ENCODE data around the gene SLC7A1. TPM values are rescaled to one million over a fixed set of nuclear protein-coding genes. Genes with fewer than 3 reads are reported as not detected.

The SLC7A1 gene
- total and polyA plus RNA-seq, 2 donors (not counting 3 experiments of a cell fraction or from before 2014, with no cell fraction given) = 21.0 to 79.3 TPM

GRCh38 chr13:29550430-29550988, 45.0 kb downstream of the SLC7A1 start:
- FAIRE-seq (no peak), DNase-seq (ENCODE audit: low read depth, low spot score) (no peak)
- Histone ChIP-seq H4K20me1 (replicated peaks; ENCODE audit: control insufficient read depth, extremely low read depth, insufficient read depth, low read length) (no peaks in the 10 kb centered on the region), H3K9me1 (replicated peaks; ENCODE audit: control insufficient read depth, extremely low read depth, insufficient read depth, low read length) (no peaks in the 10 kb centered on the region), H3K4me2 (ENCODE audit: insufficient read depth, low read length) (no peak overlapping the region), H3K9ac (replicated peaks; ENCODE audit: extremely low read depth, insufficient read depth, low read length) (no peak overlapping the region), H3K4me3 (replicated peaks in 1 of 3; ENCODE audit: insufficient read depth in 1 of 3, low read depth in 1 of 3, low read length in 3 of 3) (no peak overlapping the region), H3K27ac (ENCODE audit: insufficient read depth, low read depth, low read length) (peak overlapping the region; percentile 10), H3K79me2 (ENCODE audit: control insufficient read depth, insufficient read depth, low read length) (peaks cover 78% of the 10 kb centered on the region), H3K9me3 (replicated peaks; ENCODE audit: control insufficient read depth, insufficient read depth, low read length) (no peaks in the 10 kb centered on the region), H3K36me3 (ENCODE audit: control insufficient read depth in 2 of 2, extremely low read depth in 1 of 2, insufficient read depth in 2 of 2, low read length in 2 of 2) (peaks cover 0 to 2% of the 10 kb centered on the region in 2 experiments), H2AFZ (ENCODE audit: low read depth, low read length) (no peak overlapping the region), H3K4me1 (ENCODE audit: control insufficient read depth, extremely low read depth, insufficient read depth, low read length) (peaks cover 46% of the 10 kb centered on the region), H3K27me3 (ENCODE audit: control insufficient read depth in 2 of 2, insufficient read depth in 2 of 2, low read length in 2 of 2) (no peaks in the 10 kb centered on the region)
- ChIA-PET CTCF (interaction anchor here (1.6 to 2.2 kb wide), 2 partner anchors 13 to 14 kb away, joined by 5 to 6 read pairs; no protein-coding TSS in a partner anchor), POLR2A (no interaction called here)
- intact Hi-C loops (cut with micrococcal nuclease) (loop anchor here (1.0 kb wide), 1 partner anchor 42 kb away; no protein-coding TSS in a partner anchor), dilution Hi-C loops (cut with MboI; ENCODE audit: extremely low pct_ligation_motif_present, low sequenced_read_pairs) (no loop called here)
- no TSS peak for BruUV-seq (replicated peaks)
- TF ChIP-seq EZH2 (IDR thresholded peaks at IDR 0.05; ENCODE audit: borderline replicate concordance, low read depth, low read length, severe bottlenecking) (no peak), GATA2 (IDR thresholded peaks at IDR 0.05; ENCODE audit: insufficient read depth, insufficient read length, low read depth, low read length) (no peak), POLR2AphosphoS5 (IDR thresholded peaks at IDR 0.05; ENCODE audit: insufficient read depth, low read depth, low read length) (no peak)

- BruUV-seq (replicated peaks) = no TSS peak
- CTCF ChIA-PET = interaction anchor here (0.7 to 2.1 kb wide), 3 partner anchors 15 to 165 kb away, joined by 3 to 5 read pairs (median 3); no protein-coding TSS in a partner anchor
- intact Hi-C loops (cut with micrococcal nuclease) = loop anchor here (1.0 kb wide), 2 partner anchors 25 to 47 kb away; partner anchors contain the start of gene SLC7A1
Observed at GRCh38 chr13:29548722-29549121, 46.8 kb downstream of the SLC7A1 start.

More at GRCh38 chr13:29548722-29549121, 46.8 kb downstream of the SLC7A1 start:
- Histone ChIP-seq H3K4me1 (ENCODE audit: control insufficient read depth, extremely low read depth, insufficient read depth, low read length) (peaks cover 46% of the 10 kb centered on the region), H3K9ac (replicated peaks; ENCODE audit: extremely low read depth, insufficient read depth, low read length) (peak overlapping the region; percentile 82), H4K20me1 (replicated peaks; ENCODE audit: control insufficient read depth, extremely low read depth, insufficient read depth, low read length) (no peaks in the 10 kb centered on the region), H2AFZ (ENCODE audit: low read depth, low read length) (no peak overlapping the region), H3K79me2 (ENCODE audit: control insufficient read depth, insufficient read depth, low read length) (peaks cover 81% of the 10 kb centered on the region), H3K27ac (ENCODE audit: insufficient read depth, low read depth, low read length) (peak overlapping the region; percentile 99), H3K9me3 (replicated peaks; ENCODE audit: control insufficient read depth, insufficient read depth, low read length) (no peaks in the 10 kb centered on the region), H3K27me3 (ENCODE audit: control insufficient read depth in 2 of 2, insufficient read depth in 2 of 2, low read length in 2 of 2) (no peaks in the 10 kb centered on the region), H3K4me2 (ENCODE audit: insufficient read depth, low read length) (peak overlapping the region; percentile 59), H3K36me3 (ENCODE audit: control insufficient read depth in 2 of 2, extremely low read depth in 1 of 2, insufficient read depth in 2 of 2, low read length in 2 of 2) (peaks cover 0 to 2% of the 10 kb centered on the region in 2 experiments), H3K9me1 (replicated peaks; ENCODE audit: control insufficient read depth, extremely low read depth, insufficient read depth, low read length) (no peaks in the 10 kb centered on the region), H3K4me3 (replicated peaks in 1 of 3; ENCODE audit: insufficient read depth in 1 of 3, low read depth in 1 of 3, low read length in 3 of 3) (no peak overlapping the region)
- POLR2A ChIA-PET = no interaction called here
- TF ChIP-seq FOS (IDR thresholded peaks at IDR 0.05; ENCODE audit: borderline replicate concordance, insufficient read depth, low read length) (peak; percentile 14), GATA2 (IDR thresholded peaks at IDR 0.05; ENCODE audit: insufficient read depth, insufficient read length, low read depth, low read length) (peak; percentile 94), EZH2 (IDR thresholded peaks at IDR 0.05; ENCODE audit: borderline replicate concordance, low read depth, low read length, severe bottlenecking) (no peak), JUN (IDR thresholded peaks at IDR 0.05; ENCODE audit: borderline replicate concordance, insufficient read depth, insufficient read length, low read depth) (peak; percentile 82)
- FAIRE-seq = peak; percentile 87
- peak; percentile 92 for DNase-seq (ENCODE audit: low read depth, low spot score)
- dilution Hi-C loops (cut with MboI; ENCODE audit: extremely low pct_ligation_motif_present, low sequenced_read_pairs) = no loop called here

Measured in endothelial cell of umbilical vein (primary cell).